Transverse colon (tissue), 4 donors: Measurements from ENCODE around the gene OSBPL9. TPM values are rescaled to one million over a fixed set of nuclear protein-coding genes. Genes with fewer than 3 reads are reported as not detected.

Source experiments
- DNase-seq: peaks from one replicate; pipeline ENCODE4 v3.0.0-alpha.2; 2019
- H3K27ac ChIP-seq, 4 donors: fragments of 200-600 bp; sonication (generic); 2 replicates each; pipeline ENCODE4 v1.5.1; 2016 to 2018; ENCODE audit warnings: inconsistent platforms in 4 of 4
- H3K27me3 ChIP-seq: fragments of 200-600 bp; sonication (generic); 2 replicates; pipeline ENCODE4 v1.5.1; 2017; ENCODE audit warnings: inconsistent platforms
- H3K36me3 ChIP-seq, 4 donors: fragments of 200-600 bp; sonication (generic); 2 replicates each; pipeline ENCODE4 v1.5.1; 2017 to 2019; ENCODE audit warnings: inconsistent platforms in 4 of 4
- H3K4me1 ChIP-seq, 4 donors: fragments of 200-600 bp; sonication (generic); 2 replicates each; pipeline ENCODE4 v1.5.1; 2017 to 2020; ENCODE audit warnings: inconsistent platforms in 4 of 4
- H3K4me3 ChIP-seq, 4 donors: fragments of 200-600 bp; sonication (generic); 1 replicate in 1 of 4; 2 replicates in 3 of 4; pipeline versions ENCODE4 v1.5.1 to v1.6.1; 2017 to 2019; ENCODE audit warnings: inconsistent platforms in 4 of 4
- H3K9me3 ChIP-seq, 2 donors: fragments of 200-600 bp; sonication (generic); 2 replicates each; pipeline ENCODE4 v1.5.1; 2017 to 2019; ENCODE audit warnings: inconsistent platforms in 2 of 2
- EP300 ChIP-seq: sonication (generic); formaldehyde crosslinking; IDR thresholded peaks from one replicate; pipeline ENCODE4 v1.6.1; 2017; ENCODE audit warnings: antibody characterized with exemption, low read depth
- POLR2A ChIP-seq: fragments of 450-650 bp; IDR thresholded peaks from one replicate; pipeline ENCODE4 v1.6.1; 2016; ENCODE audit warnings: antibody characterized with exemption, mild to moderate bottlenecking, moderate library complexity
- POLR2AphosphoS5 ChIP-seq, 3 donors: sonication (generic); formaldehyde crosslinking; IDR thresholded peaks; one replicate each; pipeline ENCODE4 v1.6.1; 2016; ENCODE audit warnings: antibody characterized with exemption in 3 of 3
- WGBS, 2 donors: methylation state at CpG; one replicate each; pipeline ENCODE4 v1.1.5; 2018; ENCODE audit warnings: low coverage in 1 of 2; 5-methylcytosine and 5-hydroxymethylcytosine counted together
- in situ Hi-C, 4 donors: fragments of 200-750 bp; cut with MboI; loops; one replicate each; pipeline versions ENCODE4 v1.15.0 to v1.15.1; 2017; ENCODE audit warnings: low sequenced_read_pairs in 3 of 4, low pct_ligation_motif_present in 1 of 4, low pct_unique_long_range_greater_than_20kb in 1 of 4
- intact Hi-C: fragments of 100-400 bp; cut with DNase I; formaldehyde crosslinking; loops from one replicate; pipeline ENCODE4 v1.15.1; 2023; ENCODE audit warnings: low total_unique reads
- total RNA-seq, 4 donors: library from RNA; depleted of rRNA; stranded (reverse); fragments of >200 nt; gene quantifications; one replicate each; pipeline ENCODE4 v1.1.0, GENCODE V29; 2016
- TF ChIP-seq, protein P1 (sequence below), 5 experiments: fragments of 200-600 bp in 3 of 5; fragments of 450-650 bp in 2 of 5; sonication (generic) in 3 of 5; IDR thresholded peaks; 1 replicate in 2 of 5; 2 replicates in 3 of 5; pipeline ENCODE4 v1.5.1; 2016 to 2017; ENCODE audit warnings: antibody characterized with exemption in 5 of 5, inconsistent platforms in 3 of 5, mild to moderate bottlenecking in 2 of 5, moderate library complexity in 1 of 5

The OSBPL9 gene
- total RNA-seq, 4 donors from 2014 or later, result 56.1 to 82.1 (median 65.4) TPM

DNA sequence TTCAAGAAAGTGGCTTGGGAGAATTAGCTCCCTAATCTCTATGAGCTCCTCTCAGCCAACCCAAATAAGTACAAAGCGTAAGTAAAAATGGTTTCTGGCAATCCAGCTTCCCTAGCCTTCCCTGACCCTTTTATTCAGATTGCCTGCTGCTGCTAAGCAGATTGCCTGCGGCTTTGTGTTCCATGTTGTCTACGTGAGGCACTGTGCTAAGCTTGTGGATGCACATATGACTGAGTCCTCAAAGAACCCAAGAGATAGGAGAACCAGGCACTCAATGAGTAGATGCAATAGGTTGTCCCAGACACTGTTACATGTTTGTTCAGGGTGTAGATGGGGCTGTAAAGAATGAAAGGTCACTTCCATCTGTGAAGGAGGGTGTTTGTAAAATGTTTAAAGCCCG, 6.3 kb upstream of the OSBPL9 start:
- intact Hi-C loops, result no loop called here
- Histone ChIP-seq H3K27me3 (no peaks in the 10 kb centered on the region), H3K4me1 (peaks cover 0 to 6% (median 0%) of the 10 kb centered on the region in 4 donors), H3K36me3 (no peaks in the 10 kb centered on the region), H3K9me3 (no peaks in the 10 kb centered on the region), H3K27ac (no peak overlapping the region), H3K4me3 (no peak overlapping the region)
- DNase-seq, result no peak
- in situ Hi-C loops, result no loop called here
- WGBS, 2 donors, result 76 to 85% methylated on average over 4 of the region's 4 CpGs
- TF ChIP-seq POLR2AphosphoS5 (IDR thresholded peaks at IDR 0.05), result no peak

DNA sequence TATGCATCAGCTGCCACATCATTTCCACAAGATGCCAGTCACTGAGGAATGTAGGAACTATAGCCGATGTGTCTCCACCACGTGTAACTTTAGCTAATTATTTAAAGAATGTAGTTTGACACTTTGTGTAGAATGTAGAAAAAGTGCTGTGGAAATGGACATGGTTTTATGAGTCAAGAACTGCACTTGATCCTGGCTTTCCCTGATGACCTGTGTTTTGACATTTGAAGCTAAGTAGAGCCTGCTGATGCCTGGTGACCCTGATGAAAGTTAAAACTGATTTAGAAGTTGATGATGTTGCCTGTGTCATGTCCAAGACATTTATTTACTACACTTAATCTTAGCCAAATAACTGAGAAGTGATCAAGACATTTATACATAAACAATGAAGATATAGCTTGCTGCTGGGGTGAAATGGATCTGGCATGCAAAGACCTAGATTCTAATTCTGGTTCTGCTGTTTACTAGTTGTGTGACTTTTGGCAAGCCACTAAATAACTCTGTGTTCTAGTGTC, 4.4 kb upstream of the OSBPL9 start:
- no peaks in the 10 kb centered on the region for H3K9me3 ChIP-seq
- intact Hi-C loops (no loop called here), in situ Hi-C loops (no loop called here)
- TF ChIP-seq POLR2AphosphoS5 (IDR thresholded peaks at IDR 0.05) (peak in 2 of 3 donors; percentile 50 to 80), EP300 (no peak), POLR2A (no peak)
- TF ChIP-seq, protein P1, sequence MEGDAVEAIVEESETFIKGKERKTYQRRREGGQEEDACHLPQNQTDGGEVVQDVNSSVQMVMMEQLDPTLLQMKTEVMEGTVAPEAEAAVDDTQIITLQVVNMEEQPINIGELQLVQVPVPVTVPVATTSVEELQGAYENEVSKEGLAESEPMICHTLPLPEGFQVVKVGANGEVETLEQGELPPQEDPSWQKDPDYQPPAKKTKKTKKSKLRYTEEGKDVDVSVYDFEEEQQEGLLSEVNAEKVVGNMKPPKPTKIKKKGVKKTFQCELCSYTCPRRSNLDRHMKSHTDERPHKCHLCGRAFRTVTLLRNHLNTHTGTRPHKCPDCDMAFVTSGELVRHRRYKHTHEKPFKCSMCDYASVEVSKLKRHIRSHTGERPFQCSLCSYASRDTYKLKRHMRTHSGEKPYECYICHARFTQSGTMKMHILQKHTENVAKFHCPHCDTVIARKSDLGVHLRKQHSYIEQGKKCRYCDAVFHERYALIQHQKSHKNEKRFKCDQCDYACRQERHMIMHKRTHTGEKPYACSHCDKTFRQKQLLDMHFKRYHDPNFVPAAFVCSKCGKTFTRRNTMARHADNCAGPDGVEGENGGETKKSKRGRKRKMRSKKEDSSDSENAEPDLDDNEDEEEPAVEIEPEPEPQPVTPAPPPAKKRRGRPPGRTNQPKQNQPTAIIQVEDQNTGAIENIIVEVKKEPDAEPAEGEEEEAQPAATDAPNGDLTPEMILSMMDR (IDR thresholded peaks at IDR 0.05), result no peak
- H3K27me3 ChIP-seq, result no peaks in the 10 kb centered on the region
- peaks cover 6 to 11% (median 8%) of the 10 kb centered on the region in 4 donors for H3K4me1 ChIP-seq
- no peak for DNase-seq
- H3K27ac ChIP-seq, result peak overlapping the region in 1 of 4 donors; percentile 30
- no peaks in the 10 kb centered on the region for H3K36me3 ChIP-seq
- 42 to 57% methylated on average over 1 to 2 of the region's 2 CpGs for WGBS, 2 donors
- H3K4me3 ChIP-seq, result no peak overlapping the region

DNA sequence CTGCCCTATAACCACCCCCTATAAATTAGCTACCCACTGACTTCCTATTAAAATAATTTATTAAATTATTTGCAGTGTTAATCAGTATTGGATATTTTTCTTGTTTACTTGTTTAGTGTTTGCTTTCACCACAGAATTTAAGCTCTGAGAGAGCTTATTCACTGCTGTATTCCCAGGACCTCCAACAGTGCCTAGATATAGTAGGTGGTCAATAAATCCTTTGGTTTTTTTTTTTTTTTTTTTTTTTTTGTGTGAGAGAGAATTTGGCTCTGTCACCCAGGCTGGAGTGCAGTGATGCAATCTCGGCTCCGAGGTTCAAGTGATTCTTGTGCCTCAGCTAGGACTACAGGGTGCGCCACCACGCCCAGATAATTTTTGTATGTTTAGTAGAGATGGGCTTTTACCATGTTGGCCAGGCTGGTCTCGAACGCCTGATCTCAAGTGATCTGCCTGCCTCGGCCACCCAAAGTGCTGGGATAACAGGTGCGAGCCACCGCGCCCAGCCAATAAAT, 1.1 kb upstream of the OSBPL9 start:
- no peak for DNase-seq
- H3K9me3 ChIP-seq, result no peaks in the 10 kb centered on the region
- no peak overlapping the region for H3K4me3 ChIP-seq
- H3K27me3 ChIP-seq, result no peaks in the 10 kb centered on the region
- intact Hi-C loops, result no loop called here
- TF ChIP-seq POLR2A (no peak), POLR2AphosphoS5 (IDR thresholded peaks at IDR 0.05) (no peak), EP300 (no peak)
- TF ChIP-seq, protein P1 (IDR thresholded peaks at IDR 0.05), result no peak
- 79% methylated on average over 10 of the region's 10 CpGs; no CpG with 5 or more reads in 1 of the 2 donors for WGBS, 2 donors
- H3K27ac ChIP-seq, result peak overlapping the region in 1 of 4 donors; percentile 84
- in situ Hi-C loops, result no loop called here
- peaks cover 9 to 42% (median 16%) of the 10 kb centered on the region in 4 donors for H3K4me1 ChIP-seq
- H3K36me3 ChIP-seq, result no peaks in the 10 kb centered on the region

DNA sequence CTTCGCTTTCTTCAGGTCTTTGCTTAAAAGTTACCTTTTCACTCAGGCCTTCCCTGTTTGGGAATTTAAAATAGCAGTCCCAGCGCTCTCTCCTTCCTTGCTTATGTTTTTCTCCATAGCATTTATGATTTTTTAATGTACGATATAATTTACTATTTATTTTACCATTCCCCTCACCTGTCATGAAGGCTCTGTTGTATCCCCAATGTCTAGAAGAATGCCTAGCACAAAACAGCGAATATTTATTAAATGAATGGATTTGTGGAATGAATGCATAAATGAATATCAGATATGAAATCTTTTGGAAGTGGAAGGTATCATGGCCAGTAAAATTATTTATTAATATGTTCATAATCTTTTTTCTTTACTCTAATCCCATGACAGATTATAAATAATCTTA, 402 bp upstream of the OSBPL9 start:
- H3K27me3 ChIP-seq, result no peaks in the 10 kb centered on the region
- no peak for TF ChIP-seq POLR2AphosphoS5 (IDR thresholded peaks at IDR 0.05)
- no peak for TF ChIP-seq POLR2A
- TF ChIP-seq, protein P1 (IDR thresholded peaks at IDR 0.05), result no peak
- no peak for TF ChIP-seq EP300
- no peaks in the 10 kb centered on the region for H3K9me3 ChIP-seq
- H3K4me3 ChIP-seq, result peak overlapping the region in 3 of 4 donors; percentile 66 to 93 (median 72)
- WGBS, 2 donors, result 60 to 67% methylated on average over 4 of the region's 4 CpGs
- DNase-seq, result no peak
- intact Hi-C loops, result no loop called here
- in situ Hi-C loops, result no loop called here
- peaks cover 9 to 48% (median 16%) of the 10 kb centered on the region in 4 donors for H3K4me1 ChIP-seq
- peak overlapping the region; percentile 84 to 90 (median 88) for H3K27ac ChIP-seq
- no peaks in the 10 kb centered on the region for H3K36me3 ChIP-seq

DNA sequence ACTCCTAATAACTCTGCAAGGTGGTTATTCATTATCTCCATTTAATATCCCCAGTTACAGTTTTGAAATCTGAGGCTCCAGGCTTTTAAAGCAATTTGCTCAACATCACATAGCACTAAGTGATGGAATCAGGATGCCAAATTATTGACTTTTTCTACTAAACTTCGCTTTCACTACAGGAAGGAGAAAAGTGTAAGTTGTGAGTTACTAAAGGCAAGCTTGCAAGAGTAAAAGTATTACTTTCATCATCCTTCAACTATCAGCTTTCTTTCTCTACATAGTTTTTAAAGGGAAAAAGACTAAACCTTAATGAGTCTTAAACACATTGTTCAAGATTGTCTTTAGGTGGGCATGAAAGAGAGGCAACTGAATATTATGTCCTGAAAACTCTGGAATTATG, 1.8 kb downstream of the OSBPL9 start:
- intact Hi-C loops, result no loop called here
- no peaks in the 10 kb centered on the region for H3K9me3 ChIP-seq
- in situ Hi-C loops, result no loop called here
- peaks cover 12 to 60% (median 23%) of the 10 kb centered on the region in 4 donors for H3K4me1 ChIP-seq
- WGBS, 2 donors, result 82 to 86% methylated on average over 1 of the region's 1 CpG
- no peak for DNase-seq
- H3K4me3 ChIP-seq, result peak overlapping the region in 1 of 4 donors; percentile 93
- H3K27ac ChIP-seq, result peak overlapping the region in 2 of 4 donors; percentile 84 to 90
- no peak for TF ChIP-seq EP300
- no peak for TF ChIP-seq POLR2AphosphoS5 (IDR thresholded peaks at IDR 0.05)
- TF ChIP-seq, protein P1 (IDR thresholded peaks at IDR 0.05), result no peak
- no peak for TF ChIP-seq POLR2A
- no peaks in the 10 kb centered on the region for H3K27me3 ChIP-seq
- no peaks in the 10 kb centered on the region for H3K36me3 ChIP-seq
